ENCODE measurements around the gene LMNA.

LMNA gene

GRCh38 chr1:156136970-156137483 lies 22.5 kb downstream of the LMNA start:
- DNase-seq (ENCODE audit: low read depth): no peak
- H3K4me3 ChIP-seq (ENCODE audit: low read length): no peak overlapping the region
- TF ChIP-seq CTCF (conservative IDR thresholded peaks at IDR 0.05; ENCODE audit: low read length): peak; percentile 17

- no peak for DNase-seq (ENCODE audit: low read depth)
- H3K4me3 ChIP-seq (ENCODE audit: low read length): no peak overlapping the region
- no peak for TF ChIP-seq CTCF (conservative IDR thresholded peaks at IDR 0.05; ENCODE audit: low read length)
These were observed 24.0 kb downstream of the LMNA start for GRCh38 chr1:156138458-156138867.

- peak; percentile 56 for TF ChIP-seq CTCF (conservative IDR thresholded peaks at IDR 0.05; ENCODE audit: low read length)
- peak; percentile 64 for DNase-seq (ENCODE audit: low read depth)
- H3K4me3 ChIP-seq (ENCODE audit: low read length): no peak overlapping the region
These were observed 26.6 kb downstream of the LMNA start for GRCh38 chr1:156140879-156141707.

- no peak for TF ChIP-seq CTCF (conservative IDR thresholded peaks at IDR 0.05; ENCODE audit: low read length)
- DNase-seq (ENCODE audit: low read depth): peak; percentile 69
These were observed 29.4 kb downstream of the LMNA start for GRCh38 chr1:156143765-156144489.

GRCh38 chr1:156144742-156145141 lies 30.2 kb downstream of the LMNA start:
- H3K4me3 ChIP-seq (ENCODE audit: low read length): no peak overlapping the region
- TF ChIP-seq CTCF (conservative IDR thresholded peaks at IDR 0.05; ENCODE audit: low read length): no peak
- no peak for DNase-seq (ENCODE audit: low read depth)

More at GRCh38 chr1:156143765-156144489, 29.4 kb downstream of the LMNA start:
- H3K4me3 ChIP-seq (ENCODE audit: low read length): no peak overlapping the region

- H3K4me3 ChIP-seq (ENCODE audit: low read length): no peak overlapping the region
- no peak for DNase-seq (ENCODE audit: low read depth)
- TF ChIP-seq CTCF (conservative IDR thresholded peaks at IDR 0.05; ENCODE audit: low read length): no peak
These were observed 31.1 kb downstream of the LMNA start for GRCh38 chr1:156145650-156146019.
